Measurements from ENCODE around the gene GOLGA8N.
"Not testable (repeated sequence)": the region's sequence is repeated elsewhere in the genome, so short reads cannot be mapped to it uniquely, and the experiment has no call there.

DNA sequence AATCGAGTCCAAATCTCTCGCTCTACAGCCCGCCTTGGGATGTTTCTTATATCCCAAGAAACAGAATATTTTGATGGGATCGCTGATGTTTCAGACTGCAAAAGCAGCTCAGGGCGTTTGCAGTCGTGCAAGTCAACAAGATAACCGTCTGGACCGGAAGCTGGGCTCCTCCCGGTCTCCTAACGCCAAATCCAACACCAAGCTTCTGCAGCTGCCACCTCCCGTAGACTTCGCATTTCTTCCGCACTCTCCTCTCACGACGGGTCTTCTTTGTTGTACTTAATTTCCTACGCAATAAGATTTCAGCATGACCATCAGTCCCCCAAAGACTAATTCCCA lies 21.4 kb downstream of the GOLGA8N start:
- TF ChIP-seq, protein P1, sequence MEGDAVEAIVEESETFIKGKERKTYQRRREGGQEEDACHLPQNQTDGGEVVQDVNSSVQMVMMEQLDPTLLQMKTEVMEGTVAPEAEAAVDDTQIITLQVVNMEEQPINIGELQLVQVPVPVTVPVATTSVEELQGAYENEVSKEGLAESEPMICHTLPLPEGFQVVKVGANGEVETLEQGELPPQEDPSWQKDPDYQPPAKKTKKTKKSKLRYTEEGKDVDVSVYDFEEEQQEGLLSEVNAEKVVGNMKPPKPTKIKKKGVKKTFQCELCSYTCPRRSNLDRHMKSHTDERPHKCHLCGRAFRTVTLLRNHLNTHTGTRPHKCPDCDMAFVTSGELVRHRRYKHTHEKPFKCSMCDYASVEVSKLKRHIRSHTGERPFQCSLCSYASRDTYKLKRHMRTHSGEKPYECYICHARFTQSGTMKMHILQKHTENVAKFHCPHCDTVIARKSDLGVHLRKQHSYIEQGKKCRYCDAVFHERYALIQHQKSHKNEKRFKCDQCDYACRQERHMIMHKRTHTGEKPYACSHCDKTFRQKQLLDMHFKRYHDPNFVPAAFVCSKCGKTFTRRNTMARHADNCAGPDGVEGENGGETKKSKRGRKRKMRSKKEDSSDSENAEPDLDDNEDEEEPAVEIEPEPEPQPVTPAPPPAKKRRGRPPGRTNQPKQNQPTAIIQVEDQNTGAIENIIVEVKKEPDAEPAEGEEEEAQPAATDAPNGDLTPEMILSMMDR (IDR thresholded peaks at IDR 0.05; ENCODE audit: low read depth, low read length, missing input control), result not testable (repeated sequence)
- TF ChIP-seq GABPA (IDR thresholded peaks at IDR 0.05 in 1 of 2, conservative IDR thresholded peaks at IDR 0.05 in 1 of 2), result not testable (repeated sequence)

All from liver (tissue), 3 donors.